Ishikawa (cell line): ENCODE measurements around the gene BTBD9.

Experiments
- CEBPB ChIP-seq: IDR thresholded peaks from 2 replicates; pipeline ENCODE4 v1.6.1; 2012
- CREB1 ChIP-seq: IDR thresholded peaks from 2 replicates; pipeline ENCODE4 v1.6.1; 2012; ENCODE audit warnings: low read depth
- EGR1 ChIP-seq: IDR thresholded peaks from 2 replicates; pipeline ENCODE4 v1.6.1; 2012
- EP300 ChIP-seq: IDR thresholded peaks from 2 replicates; pipeline ENCODE4 v1.6.1; 2012; ENCODE audit warnings: borderline replicate concordance
- FOXM1 ChIP-seq: IDR thresholded peaks from 2 replicates; pipeline ENCODE4 v1.6.1; 2012; ENCODE audit warnings: low read depth, borderline replicate concordance
- NFIC ChIP-seq: IDR thresholded peaks from 2 replicates; pipeline ENCODE4 v1.6.1; 2012
- RAD21 ChIP-seq: IDR thresholded peaks from 2 replicates; pipeline ENCODE4 v1.6.1; 2012; ENCODE audit warnings: low read depth
- TAF1 ChIP-seq: IDR thresholded peaks from 2 replicates; pipeline ENCODE4 v1.6.1; 2012; ENCODE audit warnings: low read depth, mild to moderate bottlenecking
- TCF12 ChIP-seq: IDR thresholded peaks from 2 replicates; pipeline ENCODE4 v1.6.1; 2012; ENCODE audit warnings: low read depth
- TEAD4 ChIP-seq: IDR thresholded peaks from 2 replicates; pipeline ENCODE4 v1.6.1; 2012
- YY1 ChIP-seq: IDR thresholded peaks from 2 replicates; pipeline ENCODE4 v1.6.1; 2012; ENCODE audit warnings: low read depth
- ZBTB7A ChIP-seq: IDR thresholded peaks from 2 replicates; pipeline ENCODE4 v1.6.1; 2012; ENCODE audit warnings: low read depth
- TF ChIP-seq, protein P1 (sequence below): IDR thresholded peaks from 2 replicates; pipeline ENCODE4 v1.6.1; 2012; ENCODE audit warnings: low read depth, mild to moderate bottlenecking
- TF ChIP-seq, protein P2 (sequence below): IDR thresholded peaks from 2 replicates; pipeline ENCODE4 v1.6.1; 2012
- TF ChIP-seq, protein P3 (sequence below): IDR thresholded peaks from 2 replicates; pipeline ENCODE4 v1.6.1; 2012

BTBD9 gene

DNA sequence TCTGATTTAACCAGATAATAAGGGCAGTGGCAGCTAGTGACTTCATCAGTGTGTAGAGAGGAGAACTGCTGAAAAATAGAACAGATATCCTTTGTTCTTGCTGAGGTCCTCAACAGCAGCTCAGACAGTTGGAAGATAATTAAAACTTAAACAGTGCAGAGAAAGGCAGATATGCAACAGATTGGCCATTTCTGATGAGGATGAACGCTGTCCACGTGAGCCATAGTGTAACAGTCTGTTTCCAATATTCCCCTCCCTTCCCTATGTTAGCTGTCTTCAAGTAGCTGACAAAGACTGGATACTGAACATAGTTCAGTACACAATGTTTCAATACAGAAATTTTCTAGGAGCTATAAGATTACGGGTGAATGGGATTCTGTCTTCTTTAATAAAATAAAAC lies 291.4 kb downstream of the BTBD9 start:
- TF ChIP-seq TCF12 (no peak), EGR1 (no peak), FOXM1 (no peak), YY1 (no peak), TAF1 (no peak), EP300 (no peak), CEBPB (no peak), RAD21 (no peak)
- TF ChIP-seq, protein P1, sequence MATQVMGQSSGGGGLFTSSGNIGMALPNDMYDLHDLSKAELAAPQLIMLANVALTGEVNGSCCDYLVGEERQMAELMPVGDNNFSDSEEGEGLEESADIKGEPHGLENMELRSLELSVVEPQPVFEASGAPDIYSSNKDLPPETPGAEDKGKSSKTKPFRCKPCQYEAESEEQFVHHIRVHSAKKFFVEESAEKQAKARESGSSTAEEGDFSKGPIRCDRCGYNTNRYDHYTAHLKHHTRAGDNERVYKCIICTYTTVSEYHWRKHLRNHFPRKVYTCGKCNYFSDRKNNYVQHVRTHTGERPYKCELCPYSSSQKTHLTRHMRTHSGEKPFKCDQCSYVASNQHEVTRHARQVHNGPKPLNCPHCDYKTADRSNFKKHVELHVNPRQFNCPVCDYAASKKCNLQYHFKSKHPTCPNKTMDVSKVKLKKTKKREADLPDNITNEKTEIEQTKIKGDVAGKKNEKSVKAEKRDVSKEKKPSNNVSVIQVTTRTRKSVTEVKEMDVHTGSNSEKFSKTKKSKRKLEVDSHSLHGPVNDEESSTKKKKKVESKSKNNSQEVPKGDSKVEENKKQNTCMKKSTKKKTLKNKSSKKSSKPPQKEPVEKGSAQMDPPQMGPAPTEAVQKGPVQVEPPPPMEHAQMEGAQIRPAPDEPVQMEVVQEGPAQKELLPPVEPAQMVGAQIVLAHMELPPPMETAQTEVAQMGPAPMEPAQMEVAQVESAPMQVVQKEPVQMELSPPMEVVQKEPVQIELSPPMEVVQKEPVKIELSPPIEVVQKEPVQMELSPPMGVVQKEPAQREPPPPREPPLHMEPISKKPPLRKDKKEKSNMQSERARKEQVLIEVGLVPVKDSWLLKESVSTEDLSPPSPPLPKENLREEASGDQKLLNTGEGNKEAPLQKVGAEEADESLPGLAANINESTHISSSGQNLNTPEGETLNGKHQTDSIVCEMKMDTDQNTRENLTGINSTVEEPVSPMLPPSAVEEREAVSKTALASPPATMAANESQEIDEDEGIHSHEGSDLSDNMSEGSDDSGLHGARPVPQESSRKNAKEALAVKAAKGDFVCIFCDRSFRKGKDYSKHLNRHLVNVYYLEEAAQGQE = no peak
- TF ChIP-seq, protein P2, sequence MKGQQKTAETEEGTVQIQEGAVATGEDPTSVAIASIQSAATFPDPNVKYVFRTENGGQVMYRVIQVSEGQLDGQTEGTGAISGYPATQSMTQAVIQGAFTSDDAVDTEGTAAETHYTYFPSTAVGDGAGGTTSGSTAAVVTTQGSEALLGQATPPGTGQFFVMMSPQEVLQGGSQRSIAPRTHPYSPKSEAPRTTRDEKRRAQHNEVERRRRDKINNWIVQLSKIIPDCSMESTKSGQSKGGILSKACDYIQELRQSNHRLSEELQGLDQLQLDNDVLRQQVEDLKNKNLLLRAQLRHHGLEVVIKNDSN = no peak
- TF ChIP-seq, protein P3, sequence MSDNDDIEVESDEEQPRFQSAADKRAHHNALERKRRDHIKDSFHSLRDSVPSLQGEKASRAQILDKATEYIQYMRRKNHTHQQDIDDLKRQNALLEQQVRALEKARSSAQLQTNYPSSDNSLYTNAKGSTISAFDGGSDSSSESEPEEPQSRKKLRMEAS = no peak

DNA sequence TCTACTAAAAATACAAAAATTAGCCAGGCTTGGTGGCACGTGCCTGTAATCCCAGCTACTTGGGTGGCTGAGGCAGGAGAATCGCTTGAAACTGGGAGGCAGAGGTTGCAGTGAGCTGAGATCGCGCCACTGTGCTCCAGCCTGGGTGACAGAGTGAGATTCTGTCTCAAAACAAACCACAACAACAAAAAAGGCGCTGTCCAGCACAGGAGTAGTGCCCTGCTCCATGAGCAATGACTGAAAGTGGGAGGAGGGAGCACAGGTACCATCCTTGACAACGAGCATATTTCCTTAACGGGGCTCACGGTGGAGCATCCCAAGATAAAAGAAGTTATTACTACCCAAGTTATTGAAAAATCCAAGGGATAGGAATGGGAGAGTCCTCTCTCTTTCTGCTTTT lies 291.9 kb downstream of the BTBD9 start:
- TF ChIP-seq, protein P1 = peak; percentile 78

DNA sequence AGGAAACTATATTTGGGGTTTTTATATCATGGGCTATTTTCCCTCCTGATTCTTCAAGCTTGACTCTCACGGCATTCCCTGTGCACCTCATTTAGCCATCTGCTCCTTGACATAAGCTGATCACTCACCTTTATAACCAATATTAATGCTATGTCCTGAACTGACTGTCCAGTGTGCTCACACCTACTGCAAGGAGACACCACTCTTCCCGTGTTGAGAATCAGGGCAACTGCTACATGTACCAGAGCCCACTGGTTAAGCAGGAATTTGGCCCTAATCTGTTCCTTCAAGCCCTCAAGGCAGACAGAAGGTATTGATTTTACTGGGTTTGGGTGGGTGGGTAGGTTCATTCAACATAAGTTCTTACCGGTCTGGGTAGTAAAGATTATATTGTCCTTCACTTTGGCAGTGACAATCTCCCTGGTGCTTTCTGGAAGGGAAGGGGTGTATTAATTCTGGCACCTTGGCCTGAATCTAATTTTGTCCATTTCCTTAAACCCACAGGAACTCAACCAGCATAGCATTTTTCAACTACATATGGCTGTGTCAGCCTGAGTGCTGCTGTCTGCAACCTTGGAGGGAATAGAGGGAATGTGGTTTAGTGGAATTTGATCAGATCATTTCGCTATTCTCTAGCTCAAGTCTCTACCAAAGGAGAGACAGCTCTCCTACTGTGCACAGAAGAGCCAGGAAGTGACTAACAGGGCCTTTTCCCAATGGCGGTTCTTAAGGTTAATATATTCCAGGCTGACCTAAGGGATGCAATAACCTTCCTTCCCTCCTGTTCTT lies 293.2 kb downstream of the BTBD9 start:
- TF ChIP-seq, protein P1 = no peak
- TF ChIP-seq NFIC (no peak), EGR1 (no peak), ZBTB7A (no peak), TAF1 (no peak), CREB1 (no peak), RAD21 (no peak), TCF12 (no peak), FOXM1 (no peak), CEBPB (no peak), EP300 (no peak), TEAD4 (no peak), YY1 (no peak)
- TF ChIP-seq, protein P2 = no peak
- TF ChIP-seq, protein P3 = no peak

DNA sequence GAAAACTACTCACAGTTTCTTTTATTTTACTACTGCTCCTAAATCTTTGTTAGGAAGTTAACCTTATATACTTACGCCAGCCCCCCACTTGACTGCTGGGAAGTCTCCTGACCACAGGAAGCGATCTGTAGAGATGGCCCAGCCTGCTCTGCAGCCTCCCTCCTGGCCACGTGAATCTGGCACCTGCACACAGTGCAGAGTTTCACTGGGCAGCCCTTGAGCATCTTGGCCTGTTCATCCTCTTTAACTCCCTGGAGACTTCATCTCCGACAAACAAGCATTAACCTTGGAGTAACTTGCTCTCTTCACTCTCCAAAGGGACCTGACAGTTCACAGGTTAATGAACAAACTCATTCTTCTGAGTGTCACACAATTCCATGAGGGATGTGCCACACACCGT lies 294.1 kb downstream of the BTBD9 start:
- TF ChIP-seq CREB1 (no peak), EP300 (no peak), RAD21 (no peak), ZBTB7A (no peak), FOXM1 (no peak)
- TF ChIP-seq, protein P2 = no peak
